HG02759 (cell line): ENCODE results near the gene CAMK2D.
"Not testable (repeated sequence)": the region's sequence is repeated elsewhere in the genome, so short reads cannot be mapped to it uniquely, and the experiment has no call there.

ENCODE experiments used
- ATAC-seq: cut with Tn5 transposase; IDR thresholded peaks from one replicate; pipeline ENCODE4 v1.9.1; 2021; ENCODE audit warnings: mild to moderate bottlenecking, moderate library complexity; ENCODE audit not compliant: unreplicated experiment

CAMK2D gene

DNA sequence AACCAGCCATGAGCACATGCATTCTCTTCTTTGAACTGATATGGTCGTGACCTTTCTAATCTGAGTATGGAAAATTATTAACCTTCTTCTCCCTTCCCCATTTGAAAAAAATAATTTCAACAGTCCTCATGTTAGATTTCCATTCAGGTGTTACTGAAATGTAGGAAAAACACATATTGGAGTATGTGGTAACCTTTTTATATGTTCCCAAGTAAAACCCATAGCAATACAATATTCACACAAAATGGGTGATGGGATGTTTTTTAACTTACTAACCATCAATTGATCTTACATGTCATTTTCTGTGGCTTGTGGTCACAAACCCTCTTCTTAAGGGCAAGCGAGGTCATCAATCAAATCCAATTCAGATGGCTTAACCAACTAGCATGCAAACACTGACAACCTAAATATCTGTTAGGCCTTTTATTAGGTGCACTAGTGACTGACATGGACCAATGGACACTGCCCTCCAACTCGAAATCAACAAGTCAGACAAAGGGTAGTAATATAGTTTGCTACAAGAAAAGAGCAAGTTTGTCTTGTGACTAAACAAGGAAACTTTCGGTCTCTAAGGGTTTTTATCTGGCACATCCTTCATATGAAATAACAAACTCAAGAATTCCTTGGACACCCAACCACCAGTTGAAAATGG lies 74.3 kb downstream of the CAMK2D start:
- peak; percentile 37 for ATAC-seq

DNA sequence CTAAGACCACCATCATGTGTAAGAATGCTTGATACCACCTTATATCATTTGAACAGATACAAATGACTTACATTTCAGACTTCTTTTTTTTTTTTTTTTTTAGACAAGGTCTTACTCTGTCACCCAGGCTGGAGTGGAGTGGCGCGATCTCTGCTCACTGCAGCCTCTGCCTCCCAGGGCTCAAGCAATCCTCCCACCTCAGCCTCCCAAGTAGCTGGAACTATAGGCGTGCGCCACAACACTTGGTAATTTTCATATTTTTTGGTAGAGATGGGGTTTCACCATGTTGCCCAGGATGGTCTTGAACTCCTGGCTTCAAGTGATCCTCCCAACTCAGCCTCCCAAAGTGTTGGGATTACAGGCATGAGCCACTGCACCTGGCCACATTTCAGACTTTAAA lies 76.4 kb downstream of the CAMK2D start:
- ATAC-seq: not testable (repeated sequence)

DNA sequence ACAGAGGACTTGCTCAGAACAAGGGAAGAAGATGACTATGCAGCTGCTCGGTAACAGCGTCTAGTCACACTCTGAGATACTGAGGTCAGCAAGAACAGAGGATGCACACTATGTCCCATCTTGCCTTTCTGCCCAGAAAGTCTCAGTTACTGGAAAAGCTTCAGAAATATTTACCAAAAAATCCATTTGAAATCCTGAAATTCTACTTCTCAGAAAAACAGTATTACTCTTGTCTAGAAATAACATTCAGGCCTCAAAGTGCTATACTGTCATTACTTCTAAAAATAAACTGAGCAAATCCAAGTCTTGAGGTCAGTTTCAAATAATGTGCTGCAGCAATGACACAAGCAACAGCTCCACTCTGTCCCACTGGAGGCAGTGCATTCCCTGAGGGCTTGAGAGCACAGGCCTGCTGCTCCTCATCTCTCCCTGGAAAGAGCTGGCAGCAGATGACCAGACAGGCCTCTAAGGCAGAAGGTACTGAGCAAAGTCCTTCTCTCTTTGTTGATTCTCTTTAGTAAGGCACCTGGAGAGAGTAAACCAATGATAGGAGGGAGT lies 76.9 kb downstream of the CAMK2D start:
- no peak for ATAC-seq

DNA sequence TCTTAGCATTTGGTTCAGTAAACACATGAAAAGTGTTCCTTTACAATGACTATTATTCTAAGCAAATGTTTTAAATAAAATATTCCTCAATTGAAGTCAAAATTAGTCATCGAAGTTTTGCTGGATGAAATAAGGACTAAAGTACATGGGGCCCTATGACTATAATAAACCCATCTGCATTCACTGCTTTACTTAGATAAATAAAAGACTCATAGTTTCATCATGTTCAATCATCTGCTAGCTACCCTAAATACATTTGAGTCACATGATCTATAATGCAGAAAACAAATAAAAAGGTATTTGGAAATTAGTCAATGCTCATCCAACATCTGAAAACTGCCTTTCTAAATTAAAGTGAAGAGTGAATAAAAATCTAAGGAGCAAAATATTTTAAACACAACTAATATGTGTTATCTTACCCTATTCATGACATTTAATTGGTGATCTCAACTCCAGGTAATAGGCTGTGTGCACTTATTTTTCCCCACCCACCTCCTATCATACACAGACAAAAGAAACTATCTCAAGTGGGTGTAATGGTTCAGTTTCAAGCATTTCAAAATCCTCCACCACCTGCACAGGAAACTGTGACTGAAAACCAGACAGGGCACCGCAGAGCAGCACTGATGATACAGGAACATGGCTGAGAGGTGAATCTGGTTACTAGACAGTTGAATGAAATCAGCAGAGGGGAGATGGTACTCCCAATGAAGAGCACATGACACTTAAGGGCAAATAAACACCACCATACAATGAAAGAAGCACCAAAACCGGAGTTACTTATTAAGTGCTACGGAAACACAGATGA lies 78.6 kb downstream of the CAMK2D start:
- peak; percentile 95 for ATAC-seq

DNA sequence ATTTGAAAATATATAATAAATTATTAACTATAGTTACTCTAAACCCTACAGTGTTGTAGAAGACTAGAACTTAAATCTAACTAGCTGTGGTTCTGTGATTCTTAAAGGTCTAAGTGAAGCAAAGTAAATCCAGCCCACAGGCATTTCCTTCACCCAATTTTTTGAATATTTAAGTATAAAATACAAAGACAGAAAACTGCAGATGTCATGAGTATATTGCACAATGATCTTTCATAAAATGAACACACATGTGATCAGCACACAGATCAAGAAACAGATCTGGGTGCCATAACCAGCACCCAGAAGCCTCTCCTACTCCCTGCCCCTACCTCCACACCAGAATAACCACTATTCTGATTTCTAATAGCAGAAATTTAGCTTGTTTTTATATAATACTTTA lies 82.9 kb downstream of the CAMK2D start:
- ATAC-seq: no peak

DNA sequence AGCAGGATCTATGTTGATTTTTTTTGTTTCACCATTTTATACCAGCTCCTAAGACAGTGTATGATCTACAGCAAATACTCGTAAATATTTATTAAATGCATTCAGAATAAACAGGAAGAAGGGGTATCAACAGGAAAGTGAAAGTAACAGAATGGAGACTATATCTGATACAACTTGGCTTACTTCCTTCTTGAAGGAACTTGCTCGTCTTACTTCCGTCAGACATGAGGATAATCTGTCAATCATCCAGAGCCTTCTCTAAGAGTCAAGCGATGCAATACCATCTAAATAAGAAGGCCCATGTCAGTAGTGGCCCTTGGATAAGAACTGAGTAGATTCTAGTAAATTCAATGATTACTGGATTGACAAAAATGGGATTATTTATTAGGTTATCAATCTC lies 84.2 kb downstream of the CAMK2D start:
- ATAC-seq: no peak

DNA sequence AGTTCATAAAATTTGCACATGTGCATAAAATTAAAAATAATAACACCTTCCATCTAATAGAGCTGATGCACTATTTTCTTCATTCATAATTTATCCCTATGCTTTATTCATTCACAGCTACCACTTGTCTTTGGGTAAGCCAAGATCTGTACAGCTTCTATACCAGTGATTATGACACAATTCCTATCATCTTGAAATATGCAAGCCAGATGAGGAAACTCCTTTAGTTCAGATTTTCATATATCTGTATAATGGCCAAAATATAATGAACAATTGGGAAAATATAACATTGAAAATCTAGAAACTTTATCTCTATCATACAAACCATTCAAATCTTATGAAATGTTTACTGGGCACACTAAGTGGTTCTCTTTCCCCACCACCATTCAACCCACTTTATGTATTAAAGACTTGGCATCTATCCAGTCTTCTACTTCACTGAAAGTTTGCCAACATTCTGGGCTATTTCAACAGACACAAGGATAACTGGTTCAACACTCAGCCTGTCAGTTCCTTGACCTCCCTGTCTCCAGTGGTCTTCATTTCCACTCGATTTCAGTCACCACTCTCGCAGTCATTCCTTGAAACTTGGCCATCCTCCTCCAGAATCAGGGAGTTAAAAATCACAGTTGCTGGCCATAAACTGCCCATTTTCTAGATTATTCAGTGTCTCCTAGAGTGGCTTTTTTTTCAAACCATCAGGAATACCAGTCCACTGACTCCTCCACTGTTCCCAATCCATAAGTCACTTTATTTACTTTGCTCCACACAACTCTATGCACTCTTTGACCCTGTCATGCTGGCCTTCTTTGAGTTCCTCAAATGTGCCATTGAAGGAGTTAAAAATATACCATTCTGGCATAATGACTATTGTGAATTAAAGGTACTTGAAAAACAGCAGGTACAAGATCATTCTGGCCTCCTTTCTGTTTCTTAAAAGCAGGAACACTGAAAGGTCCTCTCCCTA lies 85.5 kb downstream of the CAMK2D start:
- ATAC-seq: no peak

DNA sequence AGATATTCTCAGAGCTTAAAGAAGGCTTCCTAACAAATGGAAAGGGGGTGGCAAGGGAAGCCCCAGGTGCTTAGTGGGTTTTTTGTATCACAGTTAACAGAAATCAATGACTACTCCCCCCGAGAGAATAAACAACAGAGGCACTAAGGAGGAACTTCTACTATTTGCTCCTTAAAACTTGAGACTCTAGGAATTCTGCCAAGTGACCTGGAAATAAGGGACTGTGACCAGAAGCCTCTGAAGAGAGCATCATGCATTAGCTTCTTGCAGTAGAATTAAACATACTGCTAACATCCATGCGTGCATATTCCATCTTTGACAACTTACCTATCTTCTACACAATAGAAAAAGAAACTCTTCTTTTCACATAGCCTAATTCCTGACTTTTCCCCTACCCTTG lies 86.8 kb downstream of the CAMK2D start:
- ATAC-seq: no peak

DNA sequence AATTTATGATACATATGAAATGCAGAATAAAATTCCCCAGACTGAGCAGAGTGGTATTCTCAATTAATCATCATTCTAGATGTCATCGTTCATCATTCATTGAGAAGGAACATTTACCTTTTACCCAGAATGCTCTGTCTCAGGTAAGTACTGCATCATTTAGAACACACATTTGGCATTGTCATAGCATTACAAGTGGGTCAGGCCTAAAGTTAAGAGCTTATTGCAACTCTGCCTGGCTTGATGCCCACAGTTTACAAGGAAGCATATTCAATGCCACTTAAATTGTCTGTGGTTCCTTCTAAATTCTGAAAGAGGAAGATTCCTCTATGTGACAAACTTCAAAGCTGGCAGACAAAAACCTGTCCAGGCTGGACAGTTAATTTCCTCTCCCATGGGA lies 87.3 kb downstream of the CAMK2D start:
- ATAC-seq: no peak

DNA sequence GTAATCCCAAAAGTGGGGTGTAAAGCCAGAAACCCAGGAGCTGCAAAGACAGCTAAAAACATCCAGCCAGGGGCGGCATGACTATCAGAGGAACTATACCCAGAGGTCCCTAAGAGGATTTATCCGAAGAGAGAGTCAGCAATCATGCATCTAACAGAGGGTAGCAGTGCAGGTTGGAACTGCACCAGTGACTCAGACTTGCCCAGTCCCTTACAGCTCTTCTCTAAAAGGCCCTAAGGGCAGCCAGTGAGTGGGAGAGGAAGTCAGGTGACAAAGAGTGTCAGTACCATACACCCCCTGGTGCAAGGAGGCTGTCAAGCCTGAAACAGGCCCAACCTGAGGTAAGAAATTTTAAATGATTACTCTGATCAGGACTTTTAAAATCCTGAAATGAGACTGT lies 88.1 kb downstream of the CAMK2D start:
- peak; percentile 99 for ATAC-seq

DNA sequence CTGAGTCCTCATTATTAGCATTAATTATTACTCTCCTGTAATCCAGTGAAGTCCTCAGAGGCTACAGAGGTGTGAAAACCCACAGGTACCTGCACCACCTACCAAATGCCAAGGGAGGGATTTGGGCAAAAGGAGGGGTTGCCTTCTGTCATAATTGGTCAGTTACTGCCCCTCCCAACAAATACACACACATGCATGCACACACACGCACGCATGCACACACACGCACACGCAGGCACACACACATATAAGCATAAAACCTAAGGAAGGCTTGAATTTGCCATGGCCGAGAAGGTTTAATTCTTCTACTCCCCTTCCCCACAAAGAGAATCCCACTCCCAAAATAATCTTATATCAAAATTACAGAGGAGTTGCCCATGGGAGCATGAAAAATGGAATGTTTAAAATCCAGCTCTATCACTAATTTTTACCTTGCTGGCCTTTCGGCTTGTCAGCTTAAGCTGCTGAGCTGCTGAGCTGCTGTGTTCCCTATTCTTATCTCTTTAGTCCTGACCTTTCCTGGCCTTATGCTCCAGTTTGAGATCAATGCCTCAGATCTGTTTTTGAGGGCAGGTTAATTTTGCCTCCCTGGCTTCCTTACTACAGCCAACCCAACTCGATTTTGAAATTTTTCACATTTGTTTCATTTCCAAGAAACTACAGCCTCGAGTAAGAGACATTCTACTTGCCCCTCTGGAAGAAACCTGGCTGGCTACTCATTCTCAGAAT lies 95.0 kb downstream of the CAMK2D start:
- no peak for ATAC-seq

DNA sequence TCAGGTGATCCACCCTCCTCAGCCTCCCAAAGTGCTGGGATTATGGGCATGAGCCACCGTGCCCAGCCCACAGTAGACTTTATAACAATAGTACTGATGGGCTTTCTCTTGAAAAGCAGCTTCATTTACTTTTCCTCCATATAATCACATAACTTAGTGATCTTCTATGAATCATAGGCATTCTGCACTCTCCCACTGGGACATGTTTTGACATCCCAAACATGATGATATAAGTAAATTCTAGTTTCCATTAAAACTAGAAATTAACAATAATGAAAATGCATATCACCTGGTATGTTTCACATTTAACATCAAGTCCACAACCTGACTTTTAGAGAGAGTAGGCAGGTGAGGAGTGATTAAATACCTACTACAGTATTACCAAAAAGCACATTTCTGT lies 96.5 kb downstream of the CAMK2D start:
- no peak for ATAC-seq

DNA sequence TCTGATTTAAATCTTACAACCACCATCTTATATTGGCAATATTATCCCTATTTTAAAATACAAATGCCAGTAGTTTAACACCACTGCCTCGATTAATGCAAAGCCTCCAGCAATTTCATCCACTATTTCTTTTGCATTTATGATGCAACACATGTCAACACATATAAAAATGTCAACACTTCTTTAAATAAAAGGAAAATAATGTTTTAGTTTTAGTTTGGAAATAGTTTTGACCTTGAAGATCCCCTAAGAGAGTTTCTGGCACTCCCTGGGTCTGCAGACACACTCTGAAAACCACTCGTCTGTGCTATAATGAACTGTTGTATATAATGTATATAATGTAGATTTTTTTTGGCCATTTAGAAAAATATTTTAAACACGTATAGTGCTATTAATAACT lies 99.0 kb downstream of the CAMK2D start:
- no peak for ATAC-seq

DNA sequence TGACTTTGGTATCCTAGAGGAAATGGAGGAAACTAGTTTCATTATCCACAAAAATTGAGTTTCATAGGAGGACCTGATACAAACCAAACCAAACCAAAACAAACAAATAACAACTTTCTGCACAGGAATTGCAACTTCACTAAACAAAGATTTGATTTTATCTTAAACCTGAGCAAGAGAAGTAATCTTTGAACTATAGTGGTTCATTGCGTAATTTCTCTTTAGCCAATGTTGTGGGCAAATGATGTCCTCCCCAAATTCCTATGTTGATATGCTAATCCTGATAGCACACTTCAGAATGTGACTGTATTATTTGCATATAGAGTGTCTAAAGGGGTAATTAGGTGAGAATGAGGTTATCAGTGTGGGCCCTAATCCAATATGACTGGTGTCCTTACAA lies 102.4 kb downstream of the CAMK2D start:
- ATAC-seq: no peak

DNA sequence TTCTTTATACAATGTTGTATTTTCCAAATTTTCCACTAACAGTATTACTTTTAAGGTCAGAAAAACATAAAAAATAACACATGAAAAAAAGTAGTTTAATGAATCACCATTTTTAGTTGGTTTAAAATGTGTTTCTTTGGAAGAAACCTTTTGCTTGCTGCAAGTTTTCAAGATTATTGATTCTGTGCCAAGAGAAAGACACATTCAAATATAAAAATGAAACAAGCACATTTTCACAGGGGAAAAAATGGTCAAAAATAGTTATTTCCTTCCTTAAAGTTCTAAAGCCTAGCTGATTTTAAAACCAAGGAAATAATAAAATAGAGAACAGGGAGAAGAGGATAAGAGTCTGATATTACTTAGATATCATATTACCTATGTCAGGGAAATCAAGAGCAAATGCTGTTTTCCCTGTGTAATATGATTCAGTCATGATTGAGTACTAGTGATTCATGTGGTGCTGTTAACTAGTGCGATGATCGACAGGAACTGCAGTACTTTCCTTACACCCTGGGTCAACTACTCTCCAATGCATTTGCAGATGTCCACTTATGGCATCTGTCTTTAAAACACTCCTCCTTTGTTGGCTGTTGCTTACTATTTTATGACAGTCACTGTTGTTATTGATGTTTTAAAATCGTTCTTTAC lies 103.8 kb downstream of the CAMK2D start:
- ATAC-seq: no peak

DNA sequence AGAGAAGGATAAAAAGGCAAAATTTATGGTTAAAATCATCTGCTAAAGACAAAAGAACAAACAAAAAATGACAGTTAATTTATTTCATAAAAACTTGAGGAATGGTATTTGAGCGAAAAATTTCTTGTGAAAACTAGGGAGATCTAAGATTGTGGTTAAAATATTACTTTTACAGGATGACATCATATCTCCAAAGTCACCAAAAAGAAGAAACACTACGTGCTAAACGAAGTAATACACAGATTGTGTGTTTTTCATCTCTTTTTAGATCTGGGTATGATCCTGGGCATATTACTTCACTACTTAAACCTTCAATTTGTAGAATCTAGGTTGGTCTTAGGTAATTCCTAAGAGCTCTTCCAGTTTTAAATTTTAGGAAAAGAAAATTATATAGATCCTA lies 107.7 kb downstream of the CAMK2D start:
- ATAC-seq: no peak

DNA sequence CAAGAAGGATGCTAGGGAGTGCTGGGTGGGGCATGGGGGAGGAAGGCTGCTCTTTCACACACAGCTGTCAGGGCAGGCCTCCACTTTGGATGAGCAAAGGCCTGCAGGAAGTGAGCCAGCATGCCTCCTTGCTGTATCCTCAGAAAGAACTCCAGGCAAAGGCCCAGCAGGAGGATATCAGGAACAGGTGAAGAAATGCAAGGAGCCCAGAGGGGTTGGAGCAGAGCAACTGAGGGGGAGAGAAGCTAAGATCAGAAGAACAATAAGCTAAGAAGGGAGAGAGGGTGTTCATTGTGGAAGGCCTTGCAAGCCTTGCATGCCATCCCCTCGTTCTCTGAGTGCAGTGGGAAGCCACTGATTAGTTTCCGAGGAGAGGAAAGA lies 115.1 kb downstream of the CAMK2D start:
- ATAC-seq: no peak

DNA sequence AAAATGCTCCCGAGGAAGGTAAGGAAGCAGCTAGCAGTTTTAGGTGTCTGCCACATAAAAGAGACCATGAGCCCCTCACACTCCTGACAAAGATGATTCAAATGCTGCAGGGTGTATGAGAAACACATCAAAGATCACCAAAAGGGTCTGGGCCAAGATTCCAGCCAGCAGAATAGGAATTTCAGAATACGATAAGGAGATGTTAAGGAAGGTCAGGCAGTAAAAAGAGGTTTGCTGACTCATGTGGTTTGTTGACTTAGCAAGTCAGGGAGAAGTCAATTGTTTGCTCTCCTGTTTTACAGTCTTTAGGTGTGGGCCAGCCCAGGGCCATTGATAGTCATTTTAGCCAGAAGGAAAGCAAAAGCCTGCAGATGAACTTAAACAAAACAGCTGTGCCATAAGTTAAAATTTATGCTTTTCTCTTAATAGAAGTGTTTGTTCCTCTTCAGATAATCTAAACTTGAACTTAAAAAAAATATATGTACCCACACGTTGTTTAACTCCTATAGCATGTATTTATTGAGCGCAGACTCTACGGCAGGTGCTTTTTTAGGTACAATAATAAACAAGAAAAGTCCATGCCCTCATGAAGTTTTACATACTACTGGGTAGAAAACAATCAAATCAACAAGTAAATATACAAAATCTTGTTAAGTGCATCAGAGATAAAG lies 115.6 kb downstream of the CAMK2D start:
- no peak for ATAC-seq

DNA sequence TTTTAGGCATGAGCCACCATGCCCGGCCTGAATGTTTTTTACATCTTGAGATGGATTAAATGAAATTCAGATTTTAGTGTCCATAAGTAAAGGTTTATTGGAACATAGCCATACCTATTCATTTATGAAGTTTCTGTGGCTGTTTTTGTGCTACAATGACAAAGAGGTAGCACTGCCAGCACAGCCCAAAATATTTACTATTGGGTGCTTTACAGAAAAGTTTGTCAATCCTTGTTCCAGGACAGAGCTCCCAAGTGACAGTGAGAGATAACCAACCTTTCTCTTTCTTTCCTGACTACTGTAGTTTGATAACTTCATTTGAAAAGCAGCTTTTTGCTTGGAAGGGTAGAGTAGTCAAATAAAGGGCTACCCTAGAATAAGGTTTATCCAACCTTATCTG lies 116.2 kb downstream of the CAMK2D start:
- no peak for ATAC-seq

DNA sequence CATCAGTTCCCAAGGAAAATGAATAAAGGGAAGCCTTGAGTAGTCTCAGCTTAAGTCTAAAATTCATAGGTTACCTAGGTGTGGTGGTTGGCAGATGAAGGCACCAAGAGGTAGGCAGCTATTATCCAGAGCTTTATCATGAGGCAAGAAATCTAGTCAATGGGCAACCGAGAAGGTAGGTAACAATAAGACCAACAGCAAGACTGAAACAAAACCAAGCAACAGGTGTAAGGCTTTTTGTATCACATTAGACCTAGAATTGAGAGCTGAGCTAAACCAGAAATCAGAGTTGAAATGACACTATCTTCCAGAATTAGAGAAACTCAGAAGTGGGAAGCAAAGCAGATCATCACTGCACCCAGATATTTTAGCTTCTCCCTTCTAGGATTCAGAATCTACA lies 117.1 kb downstream of the CAMK2D start:
- ATAC-seq: no peak
